MM.1S (cell line): ENCODE measurements around the gene C16orf87.
"Not testable (repeated sequence)": the region's sequence is repeated elsewhere in the genome, so short reads cannot be mapped to it uniquely, and the experiment has no call there.

ENCODE experiments used
- DNase-seq: peaks from one replicate; pipeline ENCODE4 v3.0.0-alpha.2; 2015
- H2AFZ ChIP-seq: fragments of 300-600 bp; sonication (generic); 2 replicates; pipeline ENCODE4 v1.6.0; 2016; ENCODE audit warnings: antibody characterized with exemption, low read length
- H3F3A ChIP-seq: fragments of 300-600 bp; sonication (generic); 2 replicates; pipeline ENCODE4 v1.6.1; 2016; ENCODE audit warnings: mild to moderate bottlenecking, antibody characterized with exemption, low read length, moderate library complexity, mixed read lengths; ENCODE audit not compliant: insufficient read depth
- H3K27ac ChIP-seq: fragments of 300-600 bp; sonication (generic); 2 replicates; pipeline ENCODE4 v1.5.1; 2016; ENCODE audit warnings: mild to moderate bottlenecking, low read length
- H3K27me3 ChIP-seq: fragments of 300-600 bp; sonication (generic); replicated peaks from 2 replicates; pipeline ENCODE4 v1.6.0; 2016; ENCODE audit warnings: low read length; ENCODE audit not compliant: insufficient read depth
- H3K36me3 ChIP-seq: fragments of 300-600 bp; sonication (generic); replicated peaks from 2 replicates; pipeline ENCODE4 v1.6.1; 2016; ENCODE audit warnings: mild to moderate bottlenecking, low read length, mixed read lengths; ENCODE audit not compliant: insufficient read depth
- H3K4me1 ChIP-seq: fragments of 300-600 bp; sonication (generic); 2 replicates; pipeline ENCODE4 v1.6.1; 2016; ENCODE audit warnings: low read length, mixed read lengths
- H3K4me2 ChIP-seq: fragments of 300-600 bp; sonication (generic); 2 replicates; pipeline ENCODE4 v1.6.0; 2016; ENCODE audit warnings: low read depth, low read length
- H3K4me3 ChIP-seq: fragments of 300-600 bp; sonication (generic); 2 replicates; pipeline ENCODE4 v1.5.1; 2016; ENCODE audit warnings: low read length, mixed read lengths
- H3K79me2 ChIP-seq: fragments of 300-600 bp; sonication (generic); 2 replicates; pipeline ENCODE4 v1.6.1; 2016; ENCODE audit warnings: mixed run types, low read length, mixed read lengths
- H3K9ac ChIP-seq: fragments of 300-600 bp; sonication (generic); 2 replicates; pipeline ENCODE4 v1.6.1; 2016; ENCODE audit warnings: low read length, mixed read lengths
- H3K9me2 ChIP-seq: fragments of 300-600 bp; sonication (generic); replicated peaks from 2 replicates; pipeline ENCODE4 v1.6.1; 2016; ENCODE audit warnings: mild to moderate bottlenecking, low read length, mixed read lengths; ENCODE audit not compliant: insufficient read depth
- H3K9me3 ChIP-seq: fragments of 300-600 bp; sonication (generic); replicated peaks from 2 replicates; pipeline ENCODE4 v1.6.1; 2016; ENCODE audit warnings: mild to moderate bottlenecking, low read length, mixed read lengths; ENCODE audit not compliant: insufficient read depth
- H4K20me1 ChIP-seq: fragments of 300-600 bp; sonication (generic); 2 replicates; pipeline ENCODE4 v1.6.1; 2016; ENCODE audit warnings: mild to moderate bottlenecking, low read length, moderate library complexity, mixed read lengths; ENCODE audit not compliant: insufficient read depth
- EZH2 ChIP-seq: fragments of 300-600 bp; sonication (generic); optimal IDR thresholded peaks from 2 replicates; pipeline ENCODE3; 2017; ENCODE audit warnings: low read depth, mild to moderate bottlenecking, antibody characterized with exemption, low read length, mixed read lengths
- EZH2phosphoT487 ChIP-seq: fragments of 300-600 bp; sonication (generic); IDR thresholded peaks from 2 replicates; pipeline ENCODE4 v1.6.1; 2018; ENCODE audit warnings: antibody characterized with exemption, low read length
- TF ChIP-seq, protein P1 (sequence below): fragments of 300-600 bp; sonication (generic); IDR thresholded peaks from 2 replicates; pipeline ENCODE4 v1.5.1; 2016; ENCODE audit warnings: antibody characterized with exemption, low read length, mixed read lengths

C16orf87 gene

DNA sequence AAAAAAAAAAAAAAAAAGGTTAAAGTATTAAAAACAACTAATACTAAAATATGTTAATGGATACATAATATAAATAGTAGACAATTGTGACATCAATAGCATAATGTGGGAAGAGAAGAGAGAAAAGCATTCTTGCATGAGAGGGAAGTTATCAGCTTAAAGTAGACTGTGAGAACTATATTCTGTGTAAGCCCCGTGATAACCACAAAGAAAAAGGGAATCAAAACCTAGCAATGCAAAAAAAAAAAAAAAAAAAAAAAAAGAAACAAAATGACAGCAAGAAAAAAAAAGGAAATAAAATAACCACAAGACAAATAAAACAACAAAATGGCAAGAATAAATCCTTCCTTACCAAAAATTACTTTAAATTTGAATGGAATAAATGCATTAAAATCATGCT, 43.1 kb downstream of the C16orf87 start:
- no peaks in the 10 kb centered on the region for H3K9me3 ChIP-seq
- TF ChIP-seq, protein P1, sequence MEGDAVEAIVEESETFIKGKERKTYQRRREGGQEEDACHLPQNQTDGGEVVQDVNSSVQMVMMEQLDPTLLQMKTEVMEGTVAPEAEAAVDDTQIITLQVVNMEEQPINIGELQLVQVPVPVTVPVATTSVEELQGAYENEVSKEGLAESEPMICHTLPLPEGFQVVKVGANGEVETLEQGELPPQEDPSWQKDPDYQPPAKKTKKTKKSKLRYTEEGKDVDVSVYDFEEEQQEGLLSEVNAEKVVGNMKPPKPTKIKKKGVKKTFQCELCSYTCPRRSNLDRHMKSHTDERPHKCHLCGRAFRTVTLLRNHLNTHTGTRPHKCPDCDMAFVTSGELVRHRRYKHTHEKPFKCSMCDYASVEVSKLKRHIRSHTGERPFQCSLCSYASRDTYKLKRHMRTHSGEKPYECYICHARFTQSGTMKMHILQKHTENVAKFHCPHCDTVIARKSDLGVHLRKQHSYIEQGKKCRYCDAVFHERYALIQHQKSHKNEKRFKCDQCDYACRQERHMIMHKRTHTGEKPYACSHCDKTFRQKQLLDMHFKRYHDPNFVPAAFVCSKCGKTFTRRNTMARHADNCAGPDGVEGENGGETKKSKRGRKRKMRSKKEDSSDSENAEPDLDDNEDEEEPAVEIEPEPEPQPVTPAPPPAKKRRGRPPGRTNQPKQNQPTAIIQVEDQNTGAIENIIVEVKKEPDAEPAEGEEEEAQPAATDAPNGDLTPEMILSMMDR: no peak
- TF ChIP-seq EZH2phosphoT487 (no peak), EZH2 (no peak)
- H3F3A ChIP-seq: peaks cover 12% of the 10 kb centered on the region
- no peaks in the 10 kb centered on the region for H3K27me3 ChIP-seq
- H3K79me2 ChIP-seq: no peaks in the 10 kb centered on the region
- no peaks in the 10 kb centered on the region for H4K20me1 ChIP-seq
- H3K4me3 ChIP-seq: no peak overlapping the region
- no peaks in the 10 kb centered on the region for H3K36me3 ChIP-seq
- no peak overlapping the region for H3K27ac ChIP-seq
- 0 out of 2 replicates have a peak overlapping the region, but pooled peaks have one; percentile 0 for H3K4me2 ChIP-seq
- no peak for DNase-seq
- no peak overlapping the region for H3K9ac ChIP-seq
- H3K4me1 ChIP-seq: peaks cover 18% of the 10 kb centered on the region
- 0 out of 2 replicates have a peak overlapping the region, but pooled peaks have one; percentile 4 for H2AFZ ChIP-seq
- H3K9me2 ChIP-seq: no peaks in the 10 kb centered on the region

DNA sequence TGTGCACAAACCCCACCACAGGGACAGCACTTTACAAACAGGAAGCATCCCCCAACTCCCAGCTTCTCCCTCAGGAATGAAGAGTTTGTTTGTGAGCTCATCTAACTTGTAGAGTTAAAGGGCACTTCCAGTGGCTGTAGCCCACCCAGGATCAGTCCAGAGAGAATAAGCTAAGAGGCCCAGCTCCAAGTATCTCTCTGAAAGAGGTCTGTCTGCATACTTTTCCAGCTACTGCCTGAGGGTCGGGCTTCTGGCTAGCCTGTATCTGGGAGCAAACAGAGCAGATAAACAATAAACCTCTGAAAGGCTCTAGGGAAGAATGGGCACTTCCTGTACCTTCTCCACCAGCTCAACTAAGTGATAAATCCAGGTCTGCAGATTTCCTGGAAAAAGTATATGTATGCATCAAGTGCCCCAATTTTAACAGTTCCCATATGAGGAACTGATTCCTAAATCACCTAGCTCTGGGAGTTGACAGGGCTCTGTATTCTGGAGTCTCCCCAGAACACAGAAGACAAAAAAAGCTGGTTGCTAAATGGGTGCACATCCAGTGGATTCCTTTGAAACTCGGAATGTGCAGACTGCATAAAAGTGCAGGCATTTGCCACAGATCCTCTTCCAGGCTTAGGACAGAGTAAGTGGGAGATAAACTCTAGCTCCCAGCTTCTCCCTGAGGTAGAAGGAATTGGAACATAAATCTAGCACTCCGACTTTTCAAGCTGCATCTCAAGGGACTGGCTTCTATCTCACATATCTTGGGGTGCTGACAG, 45.7 kb downstream of the C16orf87 start:
- no peak overlapping the region for H3K4me3 ChIP-seq
- peaks cover 8% of the 10 kb centered on the region for H3K4me1 ChIP-seq
- TF ChIP-seq EZH2phosphoT487: no peak
- TF ChIP-seq, protein P1: no peak
- TF ChIP-seq EZH2: no peak
- H3K9me2 ChIP-seq: no peaks in the 10 kb centered on the region
- no peaks in the 10 kb centered on the region for H4K20me1 ChIP-seq
- no peak for DNase-seq
- no peaks in the 10 kb centered on the region for H3K9me3 ChIP-seq
- H3K36me3 ChIP-seq: no peaks in the 10 kb centered on the region
- peaks cover 8% of the 10 kb centered on the region for H3F3A ChIP-seq
- no peak overlapping the region for H3K9ac ChIP-seq
- H3K27ac ChIP-seq: no peak overlapping the region
- no peaks in the 10 kb centered on the region for H3K79me2 ChIP-seq
- no peaks in the 10 kb centered on the region for H3K27me3 ChIP-seq
- no peak overlapping the region for H2AFZ ChIP-seq
- H3K4me2 ChIP-seq: no peak overlapping the region

DNA sequence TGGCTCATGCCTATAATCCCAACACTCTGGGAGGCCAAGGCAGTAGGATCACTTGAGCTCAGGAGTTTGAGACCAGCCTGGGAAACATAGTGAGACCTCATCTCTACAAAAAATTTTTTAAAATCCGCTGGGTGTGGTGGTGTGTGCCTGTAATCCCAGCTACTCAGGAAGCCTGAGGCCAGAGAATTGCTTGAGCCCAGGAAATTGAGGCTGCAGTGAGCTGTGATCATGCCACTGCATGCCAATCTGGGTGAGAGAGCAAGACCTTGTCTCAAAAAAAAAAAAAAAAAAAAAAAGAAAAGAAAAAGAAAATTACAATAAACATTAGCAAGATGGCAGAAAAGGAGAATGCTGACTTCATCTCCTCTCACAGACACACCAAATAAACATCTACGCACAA, 46.4 kb downstream of the C16orf87 start:
- H3K9ac ChIP-seq, H3K4me2 ChIP-seq, H3K79me2 ChIP-seq, H3K9me2 ChIP-seq, H3K4me1 ChIP-seq, H2AFZ ChIP-seq, H3F3A ChIP-seq, H3K27ac ChIP-seq, H3K36me3 ChIP-seq, DNase-seq, H3K4me3 ChIP-seq, H4K20me1 ChIP-seq, H3K9me3 ChIP-seq, H3K27me3 ChIP-seq: not testable (repeated sequence)

DNA sequence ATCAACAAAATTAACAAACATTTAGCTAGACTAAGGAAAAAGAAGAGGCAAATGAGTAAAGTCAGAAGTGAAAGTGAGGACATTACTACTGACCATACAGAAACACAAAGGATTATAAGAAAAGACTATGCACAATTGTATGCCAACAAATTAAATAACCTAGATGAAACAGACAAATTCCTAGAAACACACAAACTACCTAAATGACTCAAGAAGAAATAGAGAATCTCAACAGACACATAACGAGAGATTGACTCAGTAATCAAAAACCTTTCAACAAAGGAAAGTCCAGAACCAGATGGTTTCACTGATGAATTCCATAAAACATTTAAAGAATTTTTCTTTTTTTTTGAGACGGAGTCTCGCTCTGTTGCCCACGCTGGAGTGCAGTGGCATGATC, 47.2 kb downstream of the C16orf87 start:
- Histone ChIP-seq H3K4me3 (no peak overlapping the region), H3F3A (peaks cover 1% of the 10 kb centered on the region; the same call in 1 of the 2 replicates), H3K36me3 (no peaks in the 10 kb centered on the region), H3K4me1 (0 out of 2 replicates have a peak, but pooled peaks cover 7% of the 10 kb centered on the region), H4K20me1 (no peaks in the 10 kb centered on the region), H3K9me3 (no peaks in the 10 kb centered on the region), H3K27me3 (no peaks in the 10 kb centered on the region), H3K4me2 (no peak overlapping the region), H3K79me2 (no peaks in the 10 kb centered on the region), H3K9me2 (no peaks in the 10 kb centered on the region), H2AFZ (no peak overlapping the region), H3K27ac (no peak overlapping the region), H3K9ac (no peak overlapping the region)
- TF ChIP-seq EZH2phosphoT487: no peak
- TF ChIP-seq, protein P1: no peak
- TF ChIP-seq EZH2: no peak
- no peak for DNase-seq
